Jurkat, Clone E6-1 (cell line): ENCODE results near the gene TIMP3.

Experiments
- DNase-seq: peaks from one replicate; pipeline ENCODE4 v3.0.0-alpha.2; 2011; ENCODE audit warnings: low read depth, low spot score
- H3K4me3 ChIP-seq: 2 replicates; pipeline ENCODE4 v1.5.1; 2011; ENCODE audit warnings: mild to moderate bottlenecking, low read length, control low read depth, moderate library complexity

The TIMP3 gene

GRCh38 chr22:32843300-32843699, 41.8 kb downstream of the TIMP3 start:
- no peak for DNase-seq
- no peak overlapping the region for H3K4me3 ChIP-seq

DNA sequence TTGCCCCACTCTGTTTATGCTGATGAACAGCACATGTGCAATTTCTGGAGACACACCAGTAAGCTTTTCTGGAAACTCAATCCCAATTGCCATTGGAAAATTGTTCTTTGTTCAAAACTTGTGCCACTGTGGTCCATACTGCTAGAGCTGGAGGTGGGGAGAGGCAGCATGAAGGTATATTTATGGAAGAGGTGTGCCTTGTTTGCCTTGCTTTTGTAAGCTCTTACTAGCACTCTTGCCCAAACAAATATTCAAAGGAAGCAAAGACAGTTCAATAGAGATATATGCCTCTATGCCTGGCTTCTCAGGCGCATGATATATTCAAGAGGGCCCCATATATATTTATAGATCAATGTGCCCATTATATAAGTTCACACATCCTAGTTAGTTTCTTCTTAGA, 42.7 kb downstream of the TIMP3 start:
- H3K4me3 ChIP-seq: no peak overlapping the region
- DNase-seq: no peak

DNA sequence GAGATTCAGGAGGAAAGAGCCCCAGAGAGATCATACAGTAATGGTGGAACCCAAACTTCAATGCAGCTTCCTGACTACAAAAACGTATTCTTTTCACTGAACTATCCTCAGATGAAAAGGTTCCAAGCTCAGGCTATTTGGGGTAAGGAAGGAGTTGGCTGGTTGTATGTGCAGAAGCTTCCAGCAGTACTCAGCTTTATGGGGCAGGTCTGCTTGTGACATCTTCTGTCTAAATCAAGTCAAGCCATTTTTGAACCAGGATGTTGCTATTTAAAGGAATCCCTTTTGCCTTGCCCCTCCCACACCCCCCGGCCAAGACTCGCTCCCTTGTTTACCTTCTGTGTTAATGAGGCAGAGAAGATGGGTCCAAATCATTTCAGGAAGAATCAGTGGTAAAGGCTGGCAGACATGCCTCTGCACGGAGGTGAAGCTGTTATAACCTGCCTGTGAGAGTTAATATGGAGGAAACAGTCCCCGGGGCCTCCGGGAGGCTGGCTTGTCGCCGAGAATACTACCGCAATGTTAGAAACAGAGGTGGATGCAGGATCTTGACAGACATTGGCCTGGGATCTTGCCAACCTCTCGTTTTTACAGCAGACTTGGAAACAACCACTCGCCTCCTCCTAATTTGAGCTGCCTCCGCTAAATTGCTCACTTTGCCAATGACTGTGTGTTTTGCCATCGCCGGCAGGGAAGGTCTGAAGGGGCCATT, 45.4 kb downstream of the TIMP3 start:
- H3K4me3 ChIP-seq: no peak overlapping the region
- DNase-seq: no peak

DNA sequence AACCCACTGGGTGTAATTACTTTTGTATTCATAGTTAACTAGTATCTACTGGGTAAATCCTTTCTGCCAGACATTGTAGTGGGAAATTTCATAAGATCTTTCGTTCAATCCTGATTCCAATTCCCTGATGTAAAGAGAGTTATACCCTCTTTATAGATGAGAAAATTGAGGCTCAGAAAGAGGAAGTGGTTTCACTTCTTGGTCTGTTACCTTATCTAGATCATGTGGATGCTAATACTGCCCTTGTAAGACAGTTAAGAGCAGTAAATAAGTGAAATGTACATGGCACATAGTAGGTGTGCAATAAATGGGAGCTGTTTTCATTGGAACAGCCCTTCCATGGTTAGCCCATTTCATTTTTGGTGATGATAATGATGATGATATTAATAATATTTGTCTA, 46.7 kb downstream of the TIMP3 start:
- no peak for DNase-seq
- no peak overlapping the region for H3K4me3 ChIP-seq

GRCh38 chr22:32849501-32849900, 48.0 kb downstream of the TIMP3 start:
- H3K4me3 ChIP-seq: no peak overlapping the region
- no peak for DNase-seq

DNA sequence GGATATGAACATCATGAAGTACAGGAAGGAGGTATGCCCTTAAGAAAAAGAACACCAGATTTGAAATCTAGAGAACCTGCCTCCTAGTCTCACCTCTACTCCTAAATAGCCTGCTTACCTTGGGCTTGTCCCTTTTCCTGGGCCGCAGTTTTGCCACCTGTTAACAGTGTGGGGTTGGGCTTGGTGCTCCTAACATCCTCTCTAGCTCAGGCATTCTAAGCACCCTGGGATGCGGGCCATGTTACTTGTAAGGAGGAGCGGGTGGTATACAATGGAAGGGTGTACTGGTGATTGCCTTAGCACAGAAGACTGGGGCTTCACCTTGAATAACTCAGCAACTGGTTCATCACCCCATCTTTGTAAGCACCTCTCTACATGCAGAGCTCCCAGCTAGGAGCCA, 48.7 kb downstream of the TIMP3 start:
- no peak overlapping the region for H3K4me3 ChIP-seq
- no peak for DNase-seq

- no peak overlapping the region for H3K4me3 ChIP-seq
- DNase-seq: no peak
Observed at GRCh38 chr22:32850591-32851517, 49.3 kb downstream of the TIMP3 start.

GRCh38 chr22:32852395-32853251, 51.1 kb downstream of the TIMP3 start:
- DNase-seq: no peak
- no peak overlapping the region for H3K4me3 ChIP-seq

GRCh38 chr22:32853662-32854061, 52.2 kb downstream of the TIMP3 start:
- no peak overlapping the region for H3K4me3 ChIP-seq
- no peak for DNase-seq

DNA sequence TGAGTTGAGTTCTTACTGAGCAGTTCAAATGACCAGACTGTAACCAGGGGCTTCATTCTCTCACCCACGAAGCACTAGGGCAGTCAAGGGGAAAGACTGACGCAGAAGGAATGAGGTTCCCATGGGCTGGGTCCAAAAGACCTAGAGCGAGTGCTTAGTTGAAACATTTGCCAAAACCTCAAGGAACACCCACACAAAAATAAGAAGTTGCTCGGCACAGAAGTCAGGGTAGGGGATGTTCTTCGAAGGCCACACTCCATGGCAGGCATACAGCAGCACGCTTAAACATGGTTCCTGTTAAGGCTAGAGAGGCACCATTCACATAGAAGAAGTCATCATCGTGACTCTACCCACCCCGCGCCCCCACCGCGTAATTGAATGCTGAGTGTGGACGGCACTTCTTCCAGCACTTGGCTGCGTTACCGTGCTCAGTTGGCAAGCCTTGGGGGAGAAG, 52.9 kb downstream of the TIMP3 start:
- DNase-seq: no peak
- H3K4me3 ChIP-seq: no peak overlapping the region

GRCh38 chr22:32855045-32855756, 53.7 kb downstream of the TIMP3 start:
- H3K4me3 ChIP-seq: no peak overlapping the region
- no peak for DNase-seq

- no peak for DNase-seq
- H3K4me3 ChIP-seq: no peak overlapping the region
Observed at GRCh38 chr22:32858121-32858703, 56.7 kb downstream of the TIMP3 start.

GRCh38 chr22:32858957-32859356, 57.5 kb downstream of the TIMP3 start:
- no peak for DNase-seq
- no peak overlapping the region for H3K4me3 ChIP-seq

DNA sequence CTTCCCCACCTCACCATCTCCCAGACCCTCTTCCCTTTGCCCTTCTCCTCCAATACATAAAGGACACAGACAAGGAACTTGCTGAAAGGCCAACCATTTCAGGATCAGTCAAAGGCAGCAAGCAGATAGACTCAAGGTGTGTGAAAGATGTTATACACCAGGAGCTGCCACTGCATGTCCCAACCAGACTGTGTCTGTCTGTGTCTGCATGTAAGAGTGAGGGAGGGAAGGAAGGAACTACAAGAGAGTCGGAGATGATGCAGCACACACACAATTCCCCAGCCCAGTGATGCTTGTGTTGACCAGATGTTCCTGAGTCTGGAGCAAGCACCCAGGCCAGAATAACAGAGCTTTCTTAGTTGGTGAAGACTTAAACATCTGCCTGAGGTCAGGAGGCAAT, 58.2 kb downstream of the TIMP3 start:
- DNase-seq: no peak
- H3K4me3 ChIP-seq: no peak overlapping the region

GRCh38 chr22:32861330-32861729, 59.8 kb downstream of the TIMP3 start:
- DNase-seq: no peak
- no peak overlapping the region for H3K4me3 ChIP-seq

DNA sequence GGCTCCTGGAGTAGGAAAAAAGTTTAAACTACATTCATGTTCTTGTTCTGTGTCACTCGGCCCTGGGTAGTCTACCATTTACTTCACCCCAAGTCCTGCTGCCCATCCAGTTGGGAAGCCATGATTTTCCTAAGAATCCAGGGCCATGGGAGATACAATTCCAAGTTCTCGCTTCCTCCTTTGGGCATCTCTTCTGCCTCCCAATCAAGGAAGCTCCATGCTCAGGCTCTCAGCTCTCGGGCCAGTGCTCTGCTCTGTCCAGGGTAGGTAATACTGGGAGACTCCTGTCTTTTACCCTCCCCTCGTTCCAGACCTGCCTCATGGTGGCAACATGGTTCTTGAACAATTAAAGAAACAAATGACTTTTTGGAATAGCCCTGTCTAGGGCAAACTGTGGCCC, 60.6 kb downstream of the TIMP3 start:
- no peak for DNase-seq
- no peak overlapping the region for H3K4me3 ChIP-seq

GRCh38 chr22:32862936-32863661, 61.6 kb downstream of the TIMP3 start:
- H3K4me3 ChIP-seq: no peak overlapping the region
- DNase-seq: no peak

DNA sequence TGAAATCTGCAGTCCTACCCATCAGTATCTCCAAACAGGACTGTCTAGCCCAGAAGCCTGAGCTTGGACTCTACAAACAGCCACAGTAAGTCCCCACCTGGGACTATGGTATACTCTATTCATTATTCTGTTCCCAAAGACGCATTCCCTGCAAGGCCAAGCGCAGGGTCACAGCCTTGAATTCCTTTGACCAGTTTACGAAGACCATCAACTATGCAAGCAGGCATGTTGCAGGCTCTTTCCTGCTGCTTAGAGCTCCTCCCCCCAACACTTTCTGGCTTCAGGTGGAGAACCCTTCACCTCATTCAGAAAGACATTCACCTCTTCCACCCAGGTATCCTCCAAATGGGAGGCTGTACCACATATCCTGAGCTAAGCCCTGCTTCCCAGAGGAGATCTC, 62.5 kb downstream of the TIMP3 start:
- no peak overlapping the region for H3K4me3 ChIP-seq
- no peak for DNase-seq
